ENCODE data around the gene ADK.
"Not testable (repeated sequence)": the region's sequence is repeated elsewhere in the genome, so short reads cannot be mapped to it uniquely, and the experiment has no call there.

The ADK gene

GRCh38 chr10:74187237-74187636 is 36.2 kb downstream of the ADK start:
- no peak for DNase-seq

GRCh38 chr10:74188617-74189016 is 37.6 kb downstream of the ADK start:
- not testable (repeated sequence) for DNase-seq

GRCh38 chr10:74189999-74190421 is 39.0 kb downstream of the ADK start:
- DNase-seq, result peak; percentile 89

- no peak for DNase-seq
Measured at GRCh38 chr10:74190494-74190893, 39.5 kb downstream of the ADK start.

- no peak for DNase-seq
Measured at GRCh38 chr10:74194545-74194944, 43.5 kb downstream of the ADK start.

- no peak for DNase-seq
Measured at GRCh38 chr10:74194999-74195398, 44.0 kb downstream of the ADK start.

- no peak for DNase-seq
Measured at GRCh38 chr10:74199315-74199714, 48.3 kb downstream of the ADK start.

- no peak for DNase-seq
Measured at GRCh38 chr10:74202356-74202755, 51.3 kb downstream of the ADK start.

- no peak for DNase-seq
Measured at GRCh38 chr10:74206746-74207145, 55.7 kb downstream of the ADK start.

- DNase-seq, result no peak
Measured at GRCh38 chr10:74207691-74208480, 56.9 kb downstream of the ADK start.

GRCh38 chr10:74208997-74209396 is 58.0 kb downstream of the ADK start:
- no peak for DNase-seq

GRCh38 chr10:74213019-74213418 is 62.0 kb downstream of the ADK start:
- DNase-seq, result no peak

- no peak for DNase-seq
Measured at GRCh38 chr10:74213571-74214162, 62.6 kb downstream of the ADK start.

- not testable (repeated sequence) for DNase-seq
Measured at GRCh38 chr10:74217110-74217509, 66.1 kb downstream of the ADK start.

- DNase-seq, result not testable (repeated sequence)
Measured at GRCh38 chr10:74222467-74222866, 71.4 kb downstream of the ADK start.

- DNase-seq, result no peak
Measured at GRCh38 chr10:74223755-74224529, 72.9 kb downstream of the ADK start.

GRCh38 chr10:74227697-74228424 is 76.8 kb downstream of the ADK start:
- no peak for DNase-seq

- no peak for DNase-seq
Measured at GRCh38 chr10:74231375-74231774, 80.4 kb downstream of the ADK start.

- no peak for DNase-seq
Measured at GRCh38 chr10:74233281-74233680, 82.3 kb downstream of the ADK start.

GRCh38 chr10:74234569-74234968 is 83.5 kb downstream of the ADK start:
- no peak for DNase-seq

- no peak for DNase-seq
Measured at GRCh38 chr10:74238031-74238431, 87.0 kb downstream of the ADK start.

- no peak for DNase-seq
Measured at GRCh38 chr10:74238516-74238915, 87.5 kb downstream of the ADK start.

GRCh38 chr10:74243067-74243466 is 92.0 kb downstream of the ADK start:
- DNase-seq, result no peak

Measured in NCI-H1048 (cell line).